ENCODE data around the gene RANBP17. TPM values are rescaled to one million over a fixed set of nuclear protein-coding genes. Genes with fewer than 3 reads are reported as not detected.
"Not testable (repeated sequence)": the region's sequence is repeated elsewhere in the genome, so short reads cannot be mapped to it uniquely, and the experiment has no call there.

RANBP17 gene
- polyA plus RNA-seq, 1 donor from 2014 or later = not detected

- H3K9me3 Mint-ChIP-seq = peaks cover 0 to 3% (median 2%) of the 10 kb centered on the region in 3 donors
- H3K27ac Mint-ChIP-seq = no peak overlapping the region
- no peaks in the 10 kb centered on the region for H3K4me1 Mint-ChIP-seq
- no peak overlapping the region for H3K4me3 Mint-ChIP-seq
- no peaks in the 10 kb centered on the region for H3K36me3 Mint-ChIP-seq
- H3K27me3 Mint-ChIP-seq = no peaks in the 10 kb centered on the region
These were observed 24.5 kb downstream of the RANBP17 start for GRCh38 chr5:170886210-170886894.

GRCh38 chr5:170892196-170892595 lies 30.4 kb downstream of the RANBP17 start:
- Mint-ChIP-seq H3K27ac (no peak overlapping the region), H3K4me3 (no peak overlapping the region), H3K4me1 (no peaks in the 10 kb centered on the region), H3K9me3 (peaks cover 0 to 2% (median 0%) of the 10 kb centered on the region in 3 donors), H3K36me3 (no peaks in the 10 kb centered on the region), H3K27me3 (no peaks in the 10 kb centered on the region)

- Mint-ChIP-seq H3K4me1 (no peaks in the 10 kb centered on the region), H3K4me3 (no peak overlapping the region), H3K36me3 (no peaks in the 10 kb centered on the region), H3K27me3 (no peaks in the 10 kb centered on the region), H3K27ac (no peak overlapping the region), H3K9me3 (peaks cover 3 to 7% (median 3%) of the 10 kb centered on the region in 3 donors)
These were observed 32.8 kb downstream of the RANBP17 start for GRCh38 chr5:170894665-170895064.

GRCh38 chr5:170896779-170897178 lies 35.0 kb downstream of the RANBP17 start:
- H3K4me1 Mint-ChIP-seq = no peaks in the 10 kb centered on the region
- no peaks in the 10 kb centered on the region for H3K27me3 Mint-ChIP-seq
- H3K4me3 Mint-ChIP-seq = no peak overlapping the region
- H3K9me3 Mint-ChIP-seq = peaks cover 3 to 18% (median 11%) of the 10 kb centered on the region in 3 donors
- H3K36me3 Mint-ChIP-seq = no peaks in the 10 kb centered on the region
- H3K27ac Mint-ChIP-seq = no peak overlapping the region

- H3K27ac Mint-ChIP-seq = no peak overlapping the region
- H3K36me3 Mint-ChIP-seq = peaks cover 2% of the 10 kb centered on the region
- no peaks in the 10 kb centered on the region for H3K27me3 Mint-ChIP-seq
- peaks cover 3 to 21% (median 13%) of the 10 kb centered on the region in 3 donors for H3K9me3 Mint-ChIP-seq
- H3K4me3 Mint-ChIP-seq = no peak overlapping the region
- no peaks in the 10 kb centered on the region for H3K4me1 Mint-ChIP-seq
These were observed 41.3 kb downstream of the RANBP17 start for GRCh38 chr5:170903075-170903474.

GRCh38 chr5:170907758-170908157 lies 45.9 kb downstream of the RANBP17 start:
- Mint-ChIP-seq H3K4me3 (no peak overlapping the region), H3K27me3 (no peaks in the 10 kb centered on the region), H3K9me3 (peaks cover 0 to 2% (median 0%) of the 10 kb centered on the region in 3 donors), H3K36me3 (no peaks in the 10 kb centered on the region), H3K4me1 (no peaks in the 10 kb centered on the region), H3K27ac (no peak overlapping the region)

- Mint-ChIP-seq H3K36me3 (no peaks in the 10 kb centered on the region), H3K27me3 (no peaks in the 10 kb centered on the region), H3K4me1 (no peaks in the 10 kb centered on the region), H3K9me3 (peaks cover 0 to 7% (median 0%) of the 10 kb centered on the region in 3 donors), H3K27ac (no peak overlapping the region), H3K4me3 (no peak overlapping the region)
These were observed 51.8 kb downstream of the RANBP17 start for GRCh38 chr5:170913573-170913972.

- Mint-ChIP-seq H3K27me3 (peaks cover 2% of the 10 kb centered on the region), H3K27ac (no peak overlapping the region), H3K4me3 (no peak overlapping the region), H3K36me3 (peaks cover 3% of the 10 kb centered on the region), H3K4me1 (no peaks in the 10 kb centered on the region), H3K9me3 (peaks cover 0 to 7% (median 0%) of the 10 kb centered on the region in 3 donors)
These were observed 55.3 kb downstream of the RANBP17 start for GRCh38 chr5:170917113-170917512.

GRCh38 chr5:170920196-170920595 lies 58.4 kb downstream of the RANBP17 start:
- no peak overlapping the region for H3K27ac Mint-ChIP-seq
- H3K27me3 Mint-ChIP-seq = peaks cover 2% of the 10 kb centered on the region
- H3K36me3 Mint-ChIP-seq = peaks cover 3% of the 10 kb centered on the region
- no peak overlapping the region for H3K4me3 Mint-ChIP-seq
- H3K9me3 Mint-ChIP-seq = no peaks in the 10 kb centered on the region
- no peaks in the 10 kb centered on the region for H3K4me1 Mint-ChIP-seq

GRCh38 chr5:170922331-170922730 lies 60.5 kb downstream of the RANBP17 start:
- not testable (repeated sequence) for H3K4me1 Mint-ChIP-seq, H3K27me3 Mint-ChIP-seq, H3K9me3 Mint-ChIP-seq, H3K27ac Mint-ChIP-seq, H3K36me3 Mint-ChIP-seq, H3K4me3 Mint-ChIP-seq

- H3K36me3 Mint-ChIP-seq = peaks cover 3% of the 10 kb centered on the region
- no peaks in the 10 kb centered on the region for H3K9me3 Mint-ChIP-seq
- no peak overlapping the region for H3K4me3 Mint-ChIP-seq
- H3K27ac Mint-ChIP-seq = no peak overlapping the region
- H3K27me3 Mint-ChIP-seq = peaks cover 2% of the 10 kb centered on the region
- H3K4me1 Mint-ChIP-seq = no peaks in the 10 kb centered on the region
These were observed 62.2 kb downstream of the RANBP17 start for GRCh38 chr5:170923910-170924620.

- not testable (repeated sequence) for H3K9me3 Mint-ChIP-seq, H3K27ac Mint-ChIP-seq, H3K36me3 Mint-ChIP-seq, H3K27me3 Mint-ChIP-seq, H3K4me1 Mint-ChIP-seq, H3K4me3 Mint-ChIP-seq
These were observed 73.9 kb downstream of the RANBP17 start for GRCh38 chr5:170935534-170936218.

GRCh38 chr5:170937072-170937471 lies 75.3 kb downstream of the RANBP17 start:
- Mint-ChIP-seq H3K27me3 (peaks cover 2% of the 10 kb centered on the region), H3K27ac (no peak overlapping the region), H3K36me3 (peaks cover 1% of the 10 kb centered on the region), H3K9me3 (peaks cover 0 to 8% (median 4%) of the 10 kb centered on the region in 3 donors), H3K4me3 (no peak overlapping the region), H3K4me1 (no peaks in the 10 kb centered on the region)

GRCh38 chr5:170937914-170938313 lies 76.1 kb downstream of the RANBP17 start:
- Mint-ChIP-seq H3K4me3 (no peak overlapping the region), H3K4me1 (no peaks in the 10 kb centered on the region), H3K27ac (no peak overlapping the region), H3K9me3 (peaks cover 0 to 8% (median 4%) of the 10 kb centered on the region in 3 donors), H3K27me3 (peaks cover 2% of the 10 kb centered on the region), H3K36me3 (peaks cover 1% of the 10 kb centered on the region)

- no peak overlapping the region for H3K27ac Mint-ChIP-seq
- H3K4me1 Mint-ChIP-seq = no peaks in the 10 kb centered on the region
- no peaks in the 10 kb centered on the region for H3K36me3 Mint-ChIP-seq
- peaks cover 0 to 8% (median 2%) of the 10 kb centered on the region in 3 donors for H3K9me3 Mint-ChIP-seq
- H3K27me3 Mint-ChIP-seq = no peaks in the 10 kb centered on the region
- no peak overlapping the region for H3K4me3 Mint-ChIP-seq
These were observed 77.4 kb downstream of the RANBP17 start for GRCh38 chr5:170939178-170939577.
